OCI-LY1 (cell line): ENCODE measurements around the gene KCTD16.

ENCODE experiments used
- CTCF ChIP-seq: fragments of 200-600 bp; sonication (generic), shearing (Covaris generic); IDR thresholded peaks from 2 replicates; pipeline ENCODE4 v1.5.1; 2017; ENCODE audit warnings: mild to moderate bottlenecking, antibody characterized with exemption, low read length, moderate library complexity, mixed read lengths
- EZH2 ChIP-seq: fragments of 200-600 bp; sonication (generic), shearing (Covaris generic); IDR thresholded peaks from 2 replicates; pipeline ENCODE4 v1.8.0; 2017; ENCODE audit warnings: borderline replicate concordance, mixed run types, mild to moderate bottlenecking, antibody characterized with exemption, low read length, moderate library complexity, mixed read lengths

- no peak for TF ChIP-seq CTCF
- no peak for TF ChIP-seq EZH2
Measured at GRCh38 chr5:144187699-144188294, 17.1 kb downstream of the KCTD16 start.
